HepG2 (cell line): ENCODE measurements around the gene MCM6.

Source experiments
- CHD2 ChIP-seq: IDR thresholded peaks from 2 replicates; pipeline ENCODE4 v1.6.1; 2011; ENCODE audit warnings: low read depth, low read length, improper control_type of control experiment
- CTCF ChIP-seq: sonication (generic); formaldehyde crosslinking; IDR thresholded peaks from 2 replicates; pipeline ENCODE4 v1.5.0; 2020; ENCODE audit warnings: mild to moderate bottlenecking, missing genetic modification reagents, moderate library complexity
- HDAC6 ChIP-seq: fragments of 200-600 bp; sonication (generic); IDR thresholded peaks from 2 replicates; pipeline ENCODE4 v1.7.0; 2017; ENCODE audit warnings: mild to moderate bottlenecking, antibody characterized with exemption, low read length, low read depth
- MAFK ChIP-seq, 2 experiments: IDR thresholded peaks in 1 of 2; conservative IDR thresholded peaks in 1 of 2; 2 replicates each; pipeline ENCODE4 v1.6.1; 2011; ENCODE audit warnings: improper control_type of control experiment in 2 of 2, low read length in 2 of 2
- POLR2A ChIP-seq, 2 experiments: IDR thresholded peaks; 2 replicates each; pipeline ENCODE4 v1.6.1; 2011; ENCODE audit warnings: low read depth in 2 of 2, low read length in 2 of 2, mild to moderate bottlenecking in 1 of 2, moderate library complexity in 1 of 2; ENCODE audit not compliant: insufficient read depth in 1 of 2
- SAP130 ChIP-seq: IDR thresholded peaks from 2 replicates; pipeline ENCODE4 v1.6.1; 2016; ENCODE audit warnings: low read depth
- SYNCRIP ChIP-seq: fragments of 200-400 bp; formaldehyde crosslinking; IDR thresholded peaks from 2 replicates; pipeline ENCODE4 v1.6.1; 2018; ENCODE audit warnings: mild to moderate bottlenecking, low read depth, low read length; ENCODE audit not compliant: insufficient read depth
- ZBTB14 ChIP-seq: sonication (generic); formaldehyde crosslinking; IDR thresholded peaks from 2 replicates; pipeline ENCODE4 v1.4.0; 2020; ENCODE audit warnings: missing genetic modification reagents
- ZFX ChIP-seq: sonication (generic); formaldehyde crosslinking; IDR thresholded peaks from 2 replicates; pipeline ENCODE4 v1.4.0; 2020; ENCODE audit warnings: mild to moderate bottlenecking, low read depth, missing genetic modification reagents, moderate library complexity
- ZNF12 ChIP-seq: sonication (generic); formaldehyde crosslinking; IDR thresholded peaks from 2 replicates; pipeline ENCODE4 v1.5.0; 2020; ENCODE audit warnings: missing genetic modification reagents
- ZNF446 ChIP-seq: sonication (generic); formaldehyde crosslinking; IDR thresholded peaks from 2 replicates; pipeline ENCODE4 v1.5.0; 2020; ENCODE audit warnings: mild to moderate bottlenecking, missing genetic modification reagents
- ZXDC ChIP-seq: sonication (generic); formaldehyde crosslinking; IDR thresholded peaks from 2 replicates; pipeline ENCODE4 v1.5.0; 2020; ENCODE audit warnings: mild to moderate bottlenecking, missing genetic modification reagents
- TF ChIP-seq, protein P1 (sequence below): sonication (generic); formaldehyde crosslinking; IDR thresholded peaks from 2 replicates; pipeline ENCODE4 v1.4.0; 2020; ENCODE audit warnings: low read depth, missing genetic modification reagents

DNA sequence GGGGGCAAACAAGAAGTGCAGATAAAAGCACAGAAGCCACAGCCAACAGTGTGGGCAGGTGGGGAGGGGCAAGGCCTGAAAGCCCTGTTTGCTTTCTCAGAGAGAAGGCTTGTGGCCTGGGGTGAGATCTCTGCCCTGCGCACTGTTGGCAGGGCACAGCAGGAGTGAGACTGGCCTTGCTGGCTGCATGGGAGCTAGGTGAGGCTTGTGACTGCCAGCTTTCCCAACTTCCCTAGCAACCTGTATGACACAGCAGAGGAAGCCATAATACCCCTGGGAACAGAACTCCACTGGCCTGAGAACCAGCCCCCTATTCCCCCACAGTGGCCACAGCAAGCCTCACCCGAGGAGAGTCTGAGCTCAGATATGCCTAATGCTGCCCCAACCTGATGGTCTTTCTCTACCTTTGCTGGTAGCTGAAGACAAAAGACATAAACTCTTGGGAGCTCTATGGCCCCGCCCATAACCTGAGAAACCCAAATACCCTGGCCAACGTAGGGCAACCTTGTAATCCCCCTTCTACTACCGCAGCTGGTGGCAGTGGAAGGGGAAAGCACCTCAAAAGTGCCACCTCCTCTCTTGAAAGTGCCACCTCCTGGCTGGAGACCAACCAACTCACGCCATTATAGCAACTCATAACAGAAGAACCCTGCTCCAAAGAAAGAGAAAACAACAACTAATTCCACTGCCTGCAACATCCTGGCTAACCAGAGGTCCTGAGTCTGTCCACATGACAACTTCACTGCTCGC, 83.7 kb downstream of the MCM6 start:
- TF ChIP-seq, protein P1, sequence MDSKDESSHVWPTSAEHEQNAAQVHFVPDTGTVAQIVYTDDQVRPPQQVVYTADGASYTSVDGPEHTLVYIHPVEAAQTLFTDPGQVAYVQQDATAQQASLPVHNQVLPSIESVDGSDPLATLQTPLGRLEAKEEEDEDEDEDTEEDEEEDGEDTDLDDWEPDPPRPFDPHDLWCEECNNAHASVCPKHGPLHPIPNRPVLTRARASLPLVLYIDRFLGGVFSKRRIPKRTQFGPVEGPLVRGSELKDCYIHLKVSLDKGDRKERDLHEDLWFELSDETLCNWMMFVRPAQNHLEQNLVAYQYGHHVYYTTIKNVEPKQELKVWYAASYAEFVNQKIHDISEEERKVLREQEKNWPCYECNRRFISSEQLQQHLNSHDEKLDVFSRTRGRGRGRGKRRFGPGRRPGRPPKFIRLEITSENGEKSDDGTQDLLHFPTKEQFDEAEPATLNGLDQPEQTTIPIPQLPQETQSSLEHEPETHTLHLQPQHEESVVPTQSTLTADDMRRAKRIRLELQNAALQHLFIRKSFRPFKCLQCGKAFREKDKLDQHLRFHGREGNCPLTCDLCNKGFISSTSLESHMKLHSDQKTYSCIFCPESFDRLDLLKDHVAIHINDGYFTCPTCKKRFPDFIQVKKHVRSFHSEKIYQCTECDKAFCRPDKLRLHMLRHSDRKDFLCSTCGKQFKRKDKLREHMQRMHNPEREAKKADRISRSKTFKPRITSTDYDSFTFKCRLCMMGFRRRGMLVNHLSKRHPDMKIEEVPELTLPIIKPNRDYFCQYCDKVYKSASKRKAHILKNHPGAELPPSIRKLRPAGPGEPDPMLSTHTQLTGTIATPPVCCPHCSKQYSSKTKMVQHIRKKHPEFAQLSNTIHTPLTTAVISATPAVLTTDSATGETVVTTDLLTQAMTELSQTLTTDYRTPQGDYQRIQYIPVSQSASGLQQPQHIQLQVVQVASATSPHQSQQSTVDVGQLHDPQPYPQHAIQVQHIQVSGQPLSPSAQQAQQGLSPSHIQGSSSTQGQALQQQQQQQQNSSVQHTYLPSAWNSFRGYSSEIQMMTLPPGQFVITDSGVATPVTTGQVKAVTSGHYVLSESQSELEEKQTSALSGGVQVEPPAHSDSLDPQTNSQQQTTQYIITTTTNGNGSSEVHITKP (CRISPR knock-in tag), result no peak
- no peak for TF ChIP-seq ZFX (CRISPR knock-in tag)
- TF ChIP-seq POLR2A (IDR thresholded peaks at IDR 0.05; ENCODE audit: insufficient read depth in 1 of 2, low read depth in 2 of 2, low read length in 2 of 2), result no peak
- no peak for TF ChIP-seq ZBTB14 (CRISPR knock-in tag)
- no peak for TF ChIP-seq MAFK (conservative IDR thresholded peaks at IDR 0.05 in 1 of 2, IDR thresholded peaks at IDR 0.05 in 1 of 2; ENCODE audit: low read length in 2 of 2)
- no peak for TF ChIP-seq ZXDC
- TF ChIP-seq CTCF (CRISPR knock-in tag), result no peak
- TF ChIP-seq HDAC6, result no peak
- TF ChIP-seq ZNF446, result no peak
- no peak for TF ChIP-seq SAP130 (CRISPR knock-in tag)
- TF ChIP-seq ZNF12 (CRISPR knock-in tag), result no peak
- TF ChIP-seq SYNCRIP, result no peak
- no peak for TF ChIP-seq CHD2
